Activated naive CD8-positive, alpha-beta T cell treated with anti-CD3 and anti-CD28 coated beads, Interleukin-2, amount 50 U/mL, for 24 hours (primary cell): ENCODE data around the gene NAPSA.
A peak's percentile ranks its signal among the peaks of the same experiment; 100 is the strongest.

Experiments used
- ATAC-seq: fragments of 150-1000 bp; cut with Tn5 transposase; one replicate; pipeline ENCODE4 v1.10.0; 2021
- DNase-seq: peaks from one replicate; pipeline ENCODE4 v3.0.0; 2021
- H3K27ac Mint-ChIP-seq: one replicate; pipeline ENCODE4 v1.8.0; 2021; ENCODE audit warnings: mild to moderate bottlenecking, mixed read lengths
- H3K27me3 Mint-ChIP-seq: one replicate; pipeline ENCODE4 v1.8.0; 2021; ENCODE audit warnings: mixed read lengths
- H3K36me3 Mint-ChIP-seq: one replicate; pipeline ENCODE4 v1.8.0; 2021; ENCODE audit warnings: low read depth, mixed read lengths
- H3K4me1 Mint-ChIP-seq: one replicate; pipeline ENCODE4 v1.8.0; 2021; ENCODE audit warnings: mixed read lengths
- H3K4me3 Mint-ChIP-seq: one replicate; pipeline ENCODE4 v1.8.0; 2021; ENCODE audit warnings: mild to moderate bottlenecking, moderate library complexity, mixed read lengths
- H3K9me3 Mint-ChIP-seq: one replicate; pipeline ENCODE4 v1.8.0; 2021; ENCODE audit warnings: mixed read lengths

Gene NAPSA

GRCh38 chr19:50324331-50324730 lies 41.1 kb downstream of the NAPSA start:
- Mint-ChIP-seq H3K36me3 (peaks cover 2% of the 10 kb centered on the region), H3K4me1 (peaks cover 15% of the 10 kb centered on the region), H3K27ac (no peak overlapping the region), H3K4me3 (no peak overlapping the region), H3K9me3 (peaks cover under 1% of the 10 kb centered on the region), H3K27me3 (peaks cover 33% of the 10 kb centered on the region)
- no peak for DNase-seq
- no peak for ATAC-seq

- ATAC-seq (no peak), DNase-seq (no peak)
- peaks cover 35% of the 10 kb centered on the region for H3K27me3 Mint-ChIP-seq
- peaks cover 14% of the 10 kb centered on the region for H3K4me1 Mint-ChIP-seq
- peaks cover 2% of the 10 kb centered on the region for H3K36me3 Mint-ChIP-seq
- no peak overlapping the region for H3K4me3 Mint-ChIP-seq
- no peaks in the 10 kb centered on the region for H3K9me3 Mint-ChIP-seq
- H3K27ac Mint-ChIP-seq = no peak overlapping the region
Measured at GRCh38 chr19:50323782-50324133, 41.7 kb downstream of the NAPSA start.

DNA sequence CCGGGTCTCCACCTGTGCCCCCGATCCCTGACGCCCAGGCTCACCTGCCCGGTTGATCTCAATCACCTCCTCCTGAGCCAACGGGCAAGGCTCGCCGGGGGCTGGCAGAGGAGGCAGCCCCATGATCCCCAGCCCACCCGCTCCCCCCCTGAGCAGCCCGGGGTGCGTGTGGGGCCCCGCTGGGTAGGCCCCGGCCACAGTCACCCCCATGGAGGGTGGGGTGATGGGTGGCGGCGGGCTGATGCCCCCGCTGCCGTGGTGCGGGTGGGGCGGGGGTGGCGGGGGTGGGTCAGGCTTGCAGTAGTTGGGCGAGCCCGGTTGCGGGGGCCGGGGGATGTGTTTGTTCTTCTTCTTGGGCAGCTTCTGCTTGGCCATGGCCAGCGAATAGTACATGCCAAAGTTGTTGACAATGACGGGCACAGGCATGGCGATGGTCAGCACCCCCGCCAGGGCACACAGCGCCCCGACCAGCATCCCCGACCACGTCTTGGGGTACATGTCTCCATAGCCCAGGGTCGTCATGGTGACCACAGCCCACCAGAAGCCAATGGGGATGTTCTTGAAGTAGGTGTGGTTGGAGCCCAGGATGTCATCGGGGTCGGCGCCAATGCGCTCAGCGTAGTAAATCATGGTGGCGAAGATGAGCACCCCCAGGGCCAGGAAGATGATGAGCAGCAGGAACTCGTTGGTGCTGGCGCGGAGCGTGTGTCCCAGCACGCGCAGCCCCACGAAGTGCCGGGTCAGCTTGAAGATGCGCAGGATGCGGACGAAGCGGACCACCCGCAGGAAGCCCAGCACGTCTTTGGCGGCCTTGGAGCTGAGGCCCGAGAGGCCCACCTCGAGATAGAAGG lies 42.3 kb downstream of the NAPSA start:
- Mint-ChIP-seq H3K27ac (no peak overlapping the region), H3K4me1 (peaks cover 14% of the 10 kb centered on the region), H3K36me3 (peaks cover 2% of the 10 kb centered on the region), H3K9me3 (no peaks in the 10 kb centered on the region), H3K4me3 (no peak overlapping the region), H3K27me3 (peaks cover 35% of the 10 kb centered on the region)
- no peak for DNase-seq
- no peak for ATAC-seq

GRCh38 chr19:50322234-50322633 lies 43.2 kb downstream of the NAPSA start:
- H3K4me3 Mint-ChIP-seq = no peak overlapping the region
- ATAC-seq (no peak), DNase-seq (no peak)
- H3K4me1 Mint-ChIP-seq = peaks cover 9% of the 10 kb centered on the region
- peaks cover 36% of the 10 kb centered on the region for H3K27me3 Mint-ChIP-seq
- no peaks in the 10 kb centered on the region for H3K9me3 Mint-ChIP-seq
- H3K36me3 Mint-ChIP-seq = no peaks in the 10 kb centered on the region
- no peak overlapping the region for H3K27ac Mint-ChIP-seq

DNA sequence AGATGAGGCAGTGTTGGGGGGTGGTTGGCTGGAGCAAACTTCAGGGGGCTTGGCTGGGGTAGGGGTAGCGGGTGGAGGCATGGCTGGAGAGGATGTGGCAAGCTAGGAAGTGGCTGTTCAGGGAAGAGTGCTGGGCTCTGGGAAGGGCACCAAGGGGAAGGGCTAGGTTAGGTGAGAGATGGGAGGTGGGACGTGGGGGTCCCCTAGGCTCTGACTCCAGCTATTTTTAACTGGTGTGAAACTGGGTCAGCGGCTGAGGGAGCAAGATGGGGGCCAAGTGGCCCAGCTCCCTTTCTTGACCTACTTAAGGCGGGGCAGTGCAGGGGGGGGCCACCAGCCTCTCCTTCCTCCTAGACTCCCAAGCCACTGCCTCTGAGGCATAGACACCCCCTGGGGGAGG lies 43.6 kb downstream of the NAPSA start:
- Mint-ChIP-seq H3K9me3 (no peaks in the 10 kb centered on the region), H3K4me3 (no peak overlapping the region), H3K4me1 (peaks cover 5% of the 10 kb centered on the region), H3K36me3 (no peaks in the 10 kb centered on the region), H3K27me3 (peaks cover 32% of the 10 kb centered on the region), H3K27ac (no peak overlapping the region)
- ATAC-seq (no peak), DNase-seq (no peak)

- H3K4me1 Mint-ChIP-seq = peaks cover 8% of the 10 kb centered on the region
- H3K27ac Mint-ChIP-seq = no peak overlapping the region
- DNase-seq (no peak), ATAC-seq (no peak)
- no peak overlapping the region for H3K4me3 Mint-ChIP-seq
- no peaks in the 10 kb centered on the region for H3K36me3 Mint-ChIP-seq
- peaks cover 29% of the 10 kb centered on the region for H3K27me3 Mint-ChIP-seq
- H3K9me3 Mint-ChIP-seq = no peaks in the 10 kb centered on the region
Measured at GRCh38 chr19:50320596-50320995, 44.8 kb downstream of the NAPSA start.

DNA sequence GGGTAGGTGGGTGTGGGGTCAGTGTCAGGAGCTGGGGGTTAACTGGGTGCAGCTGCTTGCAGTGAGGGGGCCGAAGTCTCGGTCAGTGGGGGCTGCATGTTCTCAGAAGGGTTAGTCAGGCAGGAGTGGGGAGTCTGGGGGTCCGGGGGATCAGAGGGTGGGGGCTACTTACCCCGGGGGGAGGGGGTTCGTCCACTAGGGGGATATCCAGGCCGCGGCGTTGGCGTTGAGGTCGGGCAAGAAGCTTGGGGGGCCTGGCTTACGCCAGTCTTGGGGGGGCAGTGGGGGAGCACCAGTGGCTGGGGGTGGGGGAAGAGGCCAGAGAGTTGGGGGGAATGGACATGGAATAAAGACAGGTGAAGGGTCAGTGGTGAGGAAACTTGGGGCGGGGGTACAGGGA lies 45.4 kb downstream of the NAPSA start:
- peaks cover 29% of the 10 kb centered on the region for H3K27me3 Mint-ChIP-seq
- H3K27ac Mint-ChIP-seq = no peak overlapping the region
- DNase-seq (no peak), ATAC-seq (no peak)
- H3K9me3 Mint-ChIP-seq = no peaks in the 10 kb centered on the region
- H3K4me1 Mint-ChIP-seq = peaks cover 9% of the 10 kb centered on the region
- no peak overlapping the region for H3K4me3 Mint-ChIP-seq
- no peaks in the 10 kb centered on the region for H3K36me3 Mint-ChIP-seq

DNA sequence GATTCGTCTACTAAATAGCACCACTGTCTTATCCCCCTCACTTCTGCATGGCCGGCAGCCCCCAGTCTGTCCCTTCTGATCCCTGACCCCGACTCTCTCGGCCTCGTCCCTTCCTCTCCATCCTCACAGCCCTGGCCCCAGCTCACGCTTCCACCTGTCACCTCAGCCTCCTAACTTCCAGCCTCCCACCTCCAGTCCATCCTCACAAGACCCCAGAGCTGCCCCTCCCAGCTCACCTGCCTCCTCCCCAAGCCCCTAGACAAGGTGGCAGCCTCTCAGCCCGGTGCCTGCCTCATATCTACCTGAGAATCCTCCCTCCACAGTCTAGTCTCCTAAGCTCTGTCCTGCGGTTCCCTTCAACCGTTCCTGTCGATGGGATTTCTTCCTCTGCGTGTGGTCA lies 46.3 kb downstream of the NAPSA start:
- Mint-ChIP-seq H3K36me3 (no peaks in the 10 kb centered on the region), H3K4me1 (peaks cover 13% of the 10 kb centered on the region), H3K4me3 (no peak overlapping the region)

GRCh38 chr19:50318438-50318837 lies 47.0 kb downstream of the NAPSA start:
- ATAC-seq = no peak
- no peak for DNase-seq
- no peaks in the 10 kb centered on the region for H3K9me3 Mint-ChIP-seq
- peaks cover 13% of the 10 kb centered on the region for H3K4me1 Mint-ChIP-seq
- no peaks in the 10 kb centered on the region for H3K36me3 Mint-ChIP-seq
- peaks cover 34% of the 10 kb centered on the region for H3K27me3 Mint-ChIP-seq
- no peak overlapping the region for H3K27ac Mint-ChIP-seq
- H3K4me3 Mint-ChIP-seq = no peak overlapping the region

More for the DNA sequence above, 46.3 kb downstream of the NAPSA start:
- no peak for ATAC-seq
- Mint-ChIP-seq H3K9me3 (no peaks in the 10 kb centered on the region), H3K27ac (no peak overlapping the region), H3K27me3 (peaks cover 27% of the 10 kb centered on the region)
- DNase-seq = no peak

DNA sequence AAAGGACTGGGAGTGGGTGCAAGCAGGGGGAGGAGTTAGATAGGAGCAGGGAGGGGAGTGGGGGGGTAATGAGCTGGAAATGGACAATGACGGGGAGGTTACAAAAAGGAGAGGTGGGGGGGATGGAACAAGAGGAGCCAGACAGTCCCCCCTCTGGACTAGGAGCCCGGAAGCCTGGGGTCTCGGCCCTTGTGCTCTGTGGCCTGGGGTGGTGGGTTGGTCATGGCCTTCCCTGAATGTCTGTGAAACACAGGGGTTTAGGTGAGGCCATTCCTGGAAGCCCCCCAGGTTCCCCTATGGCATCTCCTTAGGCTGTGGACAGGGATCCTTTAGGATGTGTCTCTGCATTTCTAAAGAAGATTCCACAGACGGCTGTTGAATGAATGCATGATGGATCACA lies 48.3 kb downstream of the NAPSA start:
- Mint-ChIP-seq H3K27me3 (peaks cover 46% of the 10 kb centered on the region), H3K4me3 (no peak overlapping the region), H3K4me1 (peaks cover 13% of the 10 kb centered on the region), H3K36me3 (no peaks in the 10 kb centered on the region), H3K9me3 (no peaks in the 10 kb centered on the region), H3K27ac (no peak overlapping the region)
- DNase-seq (no peak), ATAC-seq (no peak)

GRCh38 chr19:50315773-50316448 lies 49.5 kb downstream of the NAPSA start:
- peak; percentile 79 for ATAC-seq
- Mint-ChIP-seq H3K9me3 (no peaks in the 10 kb centered on the region), H3K36me3 (no peaks in the 10 kb centered on the region), H3K27ac (no peak overlapping the region), H3K4me1 (peaks cover 13% of the 10 kb centered on the region), H3K4me3 (peak overlapping the region; percentile 6), H3K27me3 (peaks cover 53% of the 10 kb centered on the region)
- peak; percentile 58 for DNase-seq

- Mint-ChIP-seq H3K27me3 (peaks cover 62% of the 10 kb centered on the region), H3K4me3 (peak overlapping the region; percentile 34)
Measured at GRCh38 chr19:50314724-50315708, 50.4 kb downstream of the NAPSA start.

GRCh38 chr19:50313812-50314536 lies 51.5 kb downstream of the NAPSA start:
- no peak overlapping the region for H3K27ac Mint-ChIP-seq
- H3K27me3 Mint-ChIP-seq = peaks cover 63% of the 10 kb centered on the region
- no peaks in the 10 kb centered on the region for H3K9me3 Mint-ChIP-seq
- no peak for ATAC-seq
- H3K4me3 Mint-ChIP-seq = no peak overlapping the region
- no peak for DNase-seq
- no peaks in the 10 kb centered on the region for H3K36me3 Mint-ChIP-seq
- H3K4me1 Mint-ChIP-seq = peaks cover 13% of the 10 kb centered on the region

More at GRCh38 chr19:50314724-50315708, 50.4 kb downstream of the NAPSA start:
- Mint-ChIP-seq H3K4me1 (peaks cover 13% of the 10 kb centered on the region), H3K27ac (no peak overlapping the region), H3K9me3 (no peaks in the 10 kb centered on the region), H3K36me3 (no peaks in the 10 kb centered on the region)
- DNase-seq (no peak), ATAC-seq (no peak)
